NOMO-1 (cell line): ENCODE measurements around the gene LCA5.
"Not testable (repeated sequence)": the region's sequence is repeated elsewhere in the genome, so short reads cannot be mapped to it uniquely, and the experiment has no call there.

ENCODE experiments used
- DNase-seq, 2 experiments: peaks; one replicate each; lab custom pipeline; 2025; ENCODE audit not compliant: unreplicated experiment in 2 of 2; lab: John Stamatoyannopoulos, UW

LCA5 gene

DNA sequence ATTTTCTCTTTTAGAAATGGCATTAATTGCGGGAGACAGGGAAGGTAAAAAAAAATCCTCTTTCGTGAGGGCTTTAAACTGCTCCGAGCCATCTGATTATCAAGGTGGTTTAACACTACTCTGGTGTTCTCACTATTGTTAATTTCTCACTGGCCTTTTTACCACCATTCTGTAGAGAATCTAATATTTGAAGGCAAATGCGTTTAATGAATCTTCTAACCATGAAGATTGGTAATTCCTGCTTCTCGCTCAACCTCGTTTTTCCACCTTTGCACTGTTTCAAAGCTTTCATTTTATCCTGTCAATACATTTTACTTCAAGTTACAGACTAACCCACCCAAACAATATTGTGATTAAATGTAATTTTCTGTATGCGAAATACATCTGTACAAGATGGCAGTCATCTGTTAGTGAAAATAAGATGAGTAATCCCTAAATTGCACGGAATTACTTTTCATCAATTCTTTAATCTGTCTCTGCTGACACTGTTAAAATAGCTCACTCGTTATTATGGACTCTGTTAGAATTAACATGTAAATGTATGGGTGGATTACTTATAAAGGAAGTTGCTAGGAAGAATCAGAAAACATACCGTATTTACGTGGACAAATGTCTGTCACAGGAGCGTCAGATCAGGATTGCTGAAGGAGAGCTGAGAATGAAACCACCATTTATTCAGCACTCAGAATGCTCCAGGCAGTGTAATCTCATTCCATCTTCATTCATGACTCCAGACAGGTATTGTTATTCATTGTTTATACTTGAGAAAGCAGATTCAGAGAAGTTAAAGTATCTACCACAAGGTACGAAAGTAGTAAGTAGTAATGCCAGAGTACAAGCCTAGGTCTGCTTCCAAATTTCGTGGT is 1.1 kb upstream of the LCA5 start:
- DNase-seq: peak in 1 of 2 experiments; percentile 4

DNA sequence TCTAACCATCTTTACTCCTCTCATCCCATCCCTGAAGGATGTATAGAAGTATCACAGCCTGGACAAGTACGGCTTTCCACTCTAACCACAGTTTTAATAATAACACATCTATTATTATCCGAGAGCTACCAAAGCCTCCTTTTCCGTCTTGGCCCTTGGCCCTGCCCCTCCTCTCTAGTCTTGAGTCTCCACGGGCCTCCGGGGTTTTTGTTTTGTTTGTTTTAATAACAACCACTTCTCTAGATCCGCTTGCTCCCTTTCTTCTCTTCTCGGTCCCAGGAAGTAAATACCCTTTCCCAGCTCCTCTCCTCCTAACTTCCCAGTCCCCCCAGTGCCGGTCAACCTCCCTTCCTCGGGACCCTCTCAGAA is 661 bp downstream of the LCA5 start:
- DNase-seq: no peak

DNA sequence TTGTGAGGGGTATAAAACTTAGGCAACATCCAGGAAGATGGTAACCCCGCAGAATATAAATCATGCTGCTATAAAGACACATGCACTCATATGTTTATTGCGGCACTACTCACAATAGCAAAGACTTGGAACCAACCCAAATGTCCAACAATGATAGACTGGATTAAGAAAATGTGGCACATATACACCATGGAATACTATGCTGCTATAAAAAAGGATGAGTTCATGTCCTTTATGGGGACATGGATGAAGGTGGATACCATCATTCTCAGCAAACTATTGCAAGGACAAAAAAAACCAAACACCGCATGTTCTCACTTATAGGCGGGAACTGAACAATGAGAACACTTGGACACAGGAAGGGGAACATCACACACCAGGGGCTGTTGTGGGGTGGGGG is 7.7 kb downstream of the LCA5 start:
- not testable (repeated sequence) for DNase-seq

DNA sequence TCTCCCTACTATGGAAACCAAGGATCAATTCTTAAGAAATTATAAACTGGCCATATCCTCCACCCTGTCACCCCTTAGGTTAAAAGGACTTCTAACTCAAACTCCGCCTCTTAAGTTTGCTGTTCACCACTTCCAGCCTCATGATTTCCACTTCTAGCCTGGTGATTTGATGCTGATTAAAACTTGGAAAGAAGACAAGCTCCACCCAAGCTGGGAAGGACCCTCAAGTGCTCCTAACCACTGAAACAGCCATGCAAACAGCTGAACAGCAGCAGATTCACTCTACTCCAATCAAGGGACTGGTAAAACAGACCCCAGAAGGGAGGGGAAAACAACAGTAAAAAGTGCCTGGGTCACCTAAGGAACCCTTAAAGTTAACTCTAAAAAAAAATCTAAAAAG is 10.3 kb downstream of the LCA5 start:
- DNase-seq: no peak

DNA sequence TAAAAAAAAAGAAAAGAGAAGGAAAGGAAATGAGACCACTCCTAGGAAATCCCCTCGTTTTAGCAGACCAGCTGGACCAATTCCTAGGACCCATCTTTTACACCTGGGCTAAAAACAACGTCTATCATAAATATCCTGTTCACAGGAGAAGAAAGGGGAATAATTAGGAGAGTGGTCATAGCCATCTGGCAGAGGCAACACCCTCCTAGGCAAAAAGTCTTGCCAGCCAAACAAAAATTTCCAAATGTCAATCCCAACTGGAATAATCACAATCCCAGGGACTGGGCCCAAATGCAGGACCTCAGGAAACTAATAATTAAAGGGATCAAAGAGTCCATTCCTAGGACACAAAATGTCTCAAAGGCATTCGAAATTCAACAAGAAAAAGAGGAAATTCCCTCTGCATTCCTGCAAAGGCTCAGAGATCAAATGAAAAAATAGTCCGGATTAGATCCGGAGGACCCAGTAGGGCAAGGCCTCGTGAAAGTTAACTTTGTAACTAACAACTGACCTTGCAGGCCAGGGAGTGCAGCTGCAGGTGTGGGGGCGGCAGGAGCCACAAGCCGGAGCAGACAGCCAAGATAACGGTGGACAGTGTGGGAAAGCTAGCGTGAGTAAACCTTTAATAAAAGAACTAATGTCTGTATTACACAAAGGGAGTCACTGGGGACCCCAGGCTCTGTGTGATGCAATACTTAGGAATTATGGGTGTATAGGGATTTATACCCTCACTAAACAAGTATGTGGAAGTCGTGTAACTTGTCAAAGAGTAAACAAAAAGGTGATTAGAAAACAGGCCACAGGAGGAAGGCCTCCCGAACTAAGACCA is 11.7 kb downstream of the LCA5 start:
- no peak for DNase-seq

DNA sequence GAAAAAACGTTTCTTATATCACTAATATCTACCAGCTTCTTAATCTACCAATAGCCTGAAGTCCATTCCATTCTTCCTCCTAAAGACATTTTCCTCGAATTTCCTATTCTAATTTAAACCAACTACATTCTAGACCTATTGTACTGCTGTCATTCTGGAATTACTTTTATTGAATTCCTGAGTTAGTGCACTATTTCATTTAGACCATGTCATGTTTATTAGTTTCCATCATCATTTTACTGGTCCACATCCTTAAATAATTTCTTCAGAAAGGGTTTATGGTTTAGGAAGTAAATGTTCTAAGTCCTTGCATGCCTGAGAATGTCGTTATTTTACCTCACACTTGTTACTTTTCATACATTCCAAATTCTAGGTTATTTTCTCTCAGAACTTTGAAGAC is 13.2 kb downstream of the LCA5 start:
- DNase-seq: no peak

DNA sequence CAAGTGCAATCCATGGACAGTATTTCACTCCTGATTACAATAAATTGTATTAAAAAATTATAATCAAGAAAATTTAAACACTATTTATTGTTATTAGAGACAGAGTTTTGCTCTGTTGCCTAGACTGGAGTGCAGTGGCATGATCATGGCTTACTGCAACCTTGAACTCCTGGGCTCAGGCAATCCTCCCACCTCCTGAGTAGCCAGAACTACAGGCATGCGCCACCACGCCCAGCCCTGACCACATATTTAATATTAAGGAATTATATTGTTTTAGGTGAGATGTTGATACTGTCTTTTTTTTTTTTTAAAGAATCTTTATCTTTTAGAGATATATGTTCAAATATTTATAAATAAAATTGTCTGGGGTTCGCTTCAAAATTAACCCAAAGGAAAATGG is 14.6 kb downstream of the LCA5 start:
- no peak for DNase-seq

DNA sequence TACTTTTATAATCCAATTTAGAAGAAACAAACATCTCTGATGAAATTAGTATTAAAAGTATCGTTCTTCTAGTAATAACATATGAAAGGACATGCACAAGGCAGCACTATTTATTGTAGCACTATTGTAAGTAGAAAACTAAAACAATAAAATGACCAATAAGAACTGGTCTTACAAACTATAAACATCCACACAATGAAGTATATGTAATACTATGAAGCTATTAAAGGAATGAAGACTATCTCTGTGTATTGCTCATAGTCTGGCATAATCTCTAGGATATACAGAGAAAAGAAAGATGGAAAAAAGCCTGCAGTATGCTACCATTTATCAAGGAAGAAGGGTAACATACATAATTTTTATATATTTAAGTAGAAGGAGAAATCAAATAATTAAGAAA is 16.7 kb downstream of the LCA5 start:
- DNase-seq: no peak

DNA sequence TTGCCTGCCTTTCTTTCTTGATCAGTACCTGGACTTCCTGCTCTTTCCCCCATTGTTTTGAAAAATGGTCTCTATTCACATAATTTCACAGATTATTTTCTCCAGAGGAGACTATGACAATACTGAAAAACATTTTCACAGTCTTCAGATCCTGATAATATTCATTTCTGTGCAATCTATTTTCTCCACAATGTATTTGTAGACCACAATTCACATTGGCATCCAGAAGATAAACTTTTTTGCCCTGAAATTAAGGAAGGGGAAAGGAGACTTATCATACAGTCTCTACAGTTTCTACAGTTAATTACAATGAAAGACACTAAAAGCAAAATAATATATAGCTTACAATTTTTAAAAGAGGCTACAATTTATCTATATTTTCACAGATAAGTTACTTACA is 18.4 kb downstream of the LCA5 start:
- DNase-seq: no peak

DNA sequence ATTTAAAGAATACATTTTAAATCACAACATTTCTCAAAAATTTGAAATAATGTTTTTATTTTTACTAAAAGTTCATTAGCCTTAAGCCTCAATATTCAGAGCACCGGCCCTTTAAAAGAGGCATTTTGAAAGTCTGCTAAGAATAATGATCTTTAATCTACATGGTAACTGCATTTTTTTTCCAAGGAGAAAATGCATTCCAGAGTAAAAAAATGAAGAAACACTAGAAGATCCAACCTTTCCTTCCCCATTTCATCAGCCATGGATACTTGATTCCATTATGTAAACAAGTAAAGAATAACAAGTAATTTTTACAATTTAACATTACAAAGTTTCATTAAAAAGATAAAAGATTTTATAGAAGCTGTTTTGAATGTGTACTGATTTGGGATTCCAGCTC is 21.8 kb downstream of the LCA5 start:
- no peak for DNase-seq

DNA sequence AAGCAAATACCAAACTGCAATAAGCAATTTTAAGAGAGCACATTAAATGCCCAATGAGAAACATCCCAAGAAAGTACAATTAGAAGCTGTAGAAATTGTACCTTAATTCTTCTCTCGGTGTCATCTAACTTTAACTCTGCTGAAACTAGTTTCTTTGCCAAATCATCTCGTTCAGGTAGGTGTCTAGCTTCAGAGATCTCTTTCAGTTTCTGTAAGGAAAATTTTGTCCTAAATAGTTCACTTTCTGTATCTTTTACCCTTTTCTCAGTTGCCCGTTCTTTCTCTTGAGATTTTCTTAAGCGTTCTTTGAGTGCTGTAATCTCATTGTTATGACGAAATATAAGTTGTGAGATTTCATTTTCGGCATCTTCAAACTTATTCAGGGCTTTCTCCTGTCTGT is 24.1 kb downstream of the LCA5 start:
- no peak for DNase-seq

DNA sequence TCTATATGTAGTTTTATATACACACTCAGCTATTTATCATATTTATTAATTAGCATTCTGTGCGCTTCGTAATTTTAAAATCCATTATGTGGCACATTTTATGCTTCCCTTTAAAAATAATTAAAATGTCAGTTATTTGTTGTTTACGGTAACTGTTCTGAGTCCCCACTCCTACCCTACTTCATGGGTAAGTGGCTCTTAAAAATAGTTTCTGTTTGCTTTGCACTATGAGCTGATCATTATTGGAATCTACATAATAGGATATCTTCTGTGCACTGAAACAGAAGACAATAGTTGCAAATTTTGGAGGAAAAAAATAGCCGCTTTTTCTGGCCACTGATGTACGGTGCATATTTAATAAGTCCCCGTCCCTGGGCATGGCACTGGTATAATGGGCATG is 25.2 kb downstream of the LCA5 start:
- no peak for DNase-seq

DNA sequence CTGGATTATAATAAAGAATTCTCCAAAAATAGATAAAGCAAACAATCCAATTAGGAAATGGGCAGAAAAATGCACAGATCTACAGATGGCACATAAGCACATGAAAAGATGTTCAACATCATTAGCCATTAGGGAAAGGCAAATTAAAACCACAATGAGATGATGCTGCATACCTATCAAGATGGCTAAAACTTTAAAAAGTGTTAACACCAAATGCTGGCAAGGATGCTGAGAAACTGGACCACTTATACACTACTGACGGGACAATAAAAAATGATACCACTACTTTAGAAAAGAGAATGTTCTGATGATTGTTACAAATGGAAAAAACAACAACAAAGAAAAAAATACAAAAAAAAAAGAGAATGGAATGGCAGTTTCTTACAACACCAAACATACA is 26.5 kb downstream of the LCA5 start:
- DNase-seq: no peak

DNA sequence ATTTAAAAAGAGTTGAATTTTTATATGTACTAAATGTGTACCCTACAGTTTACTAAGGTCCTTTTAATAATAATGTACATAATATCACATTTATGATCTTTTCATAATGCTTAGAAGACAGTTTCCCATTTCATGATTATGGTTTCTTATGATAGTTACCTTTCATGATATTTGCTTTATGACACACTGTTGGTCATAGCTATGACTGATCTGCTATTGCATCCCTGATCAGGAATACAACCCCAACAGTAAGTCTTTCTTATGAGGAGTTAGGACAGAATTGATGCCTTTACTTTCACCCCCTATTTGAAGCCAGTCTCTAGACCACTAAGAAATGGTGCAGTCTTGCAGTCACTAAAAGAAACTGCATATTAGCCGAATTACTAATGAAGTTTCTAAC is 31.0 kb downstream of the LCA5 start:
- DNase-seq: no peak

DNA sequence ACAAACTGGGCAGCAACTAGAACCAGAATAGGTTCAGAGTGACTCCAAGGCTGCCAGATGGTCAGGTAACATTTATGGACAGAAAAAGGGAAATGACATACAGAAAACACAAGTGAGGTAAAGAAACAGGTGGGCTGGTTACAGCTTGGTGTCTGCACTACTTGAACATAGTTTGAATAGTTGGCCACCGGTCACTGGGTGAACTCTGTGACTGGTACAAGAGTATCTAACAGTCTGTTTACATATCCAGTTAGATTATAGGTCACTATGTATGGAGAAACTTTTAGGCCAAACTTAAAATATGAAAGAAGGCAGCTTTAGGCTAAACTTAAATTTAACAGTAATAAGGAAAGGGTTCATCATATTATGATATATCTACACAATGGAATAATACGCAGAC is 32.9 kb downstream of the LCA5 start:
- no peak for DNase-seq

DNA sequence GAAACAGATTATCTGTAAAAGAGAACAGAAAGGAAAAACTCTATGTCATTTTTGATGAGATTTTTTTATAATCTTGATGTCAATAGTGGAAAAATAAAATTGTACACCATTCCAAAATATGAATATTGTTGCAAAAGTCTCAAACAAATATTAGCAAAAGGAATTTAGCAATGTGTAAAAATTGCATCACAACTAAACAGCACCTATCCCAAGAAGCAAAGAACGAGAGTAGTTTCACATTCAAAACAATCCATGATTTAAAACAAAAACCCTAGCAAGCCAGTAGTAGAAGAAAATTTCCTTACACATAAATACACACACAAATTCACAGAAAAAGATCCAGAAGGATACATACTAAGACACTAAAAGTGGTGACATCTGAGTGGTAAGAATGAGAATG is 38.4 kb downstream of the LCA5 start:
- no peak for DNase-seq

DNA sequence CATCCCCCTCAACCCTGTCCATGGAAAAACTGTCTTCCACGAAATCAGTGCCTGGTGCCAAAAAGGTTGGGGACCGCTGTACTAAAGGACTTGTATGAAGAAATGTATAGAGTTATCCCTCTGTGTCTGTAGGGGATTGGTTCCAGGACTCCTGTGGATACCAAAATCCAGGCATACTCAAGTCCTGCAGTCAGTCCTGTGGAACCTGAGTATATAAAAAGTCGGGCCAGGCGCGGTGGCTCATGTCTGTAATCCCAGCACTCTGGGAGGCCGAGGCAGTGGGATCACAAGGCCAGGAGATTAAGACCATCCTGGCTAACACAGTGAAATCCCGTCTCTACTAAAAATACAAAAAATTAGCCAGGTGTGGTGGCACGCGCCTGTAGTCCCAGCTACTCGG is 42.0 kb downstream of the LCA5 start:
- DNase-seq: no peak

DNA sequence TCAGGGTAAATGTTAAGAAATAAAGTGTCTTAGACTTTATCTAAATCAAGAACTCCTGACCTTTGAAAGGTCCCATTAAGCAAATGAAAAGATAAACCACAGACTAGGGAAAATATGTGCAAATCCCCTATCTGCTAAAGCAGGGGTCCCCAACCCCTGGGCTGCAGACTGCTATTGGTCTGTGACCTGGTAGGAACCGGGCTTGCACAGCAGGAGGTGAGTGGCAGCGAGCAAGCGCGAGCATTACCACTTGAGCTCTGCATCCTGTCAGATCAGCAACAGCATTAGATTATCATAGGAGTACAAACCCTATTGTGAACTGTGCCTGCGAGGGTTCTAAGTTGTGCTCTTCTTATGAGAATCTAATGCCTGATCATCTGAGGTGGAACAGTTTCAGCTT is 42.4 kb downstream of the LCA5 start:
- DNase-seq: no peak

DNA sequence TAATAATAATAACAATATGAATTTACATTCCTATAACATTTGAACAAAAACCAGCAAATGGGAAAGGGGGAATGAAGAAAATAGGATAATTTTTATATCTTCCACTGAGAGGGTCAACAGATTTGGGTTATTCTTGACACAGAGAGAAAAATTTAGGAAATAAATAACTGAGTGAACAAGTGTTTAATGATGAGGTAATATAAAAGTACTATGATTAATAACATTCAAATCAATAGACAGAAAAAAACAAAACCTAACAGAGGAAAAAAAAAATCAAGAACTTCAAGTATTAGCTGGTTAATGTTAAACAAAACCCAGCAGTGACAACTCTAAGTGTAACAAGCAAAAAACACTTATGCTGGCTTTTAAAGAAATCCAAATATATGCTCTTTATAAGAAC is 66.5 kb downstream of the LCA5 start:
- DNase-seq: no peak

DNA sequence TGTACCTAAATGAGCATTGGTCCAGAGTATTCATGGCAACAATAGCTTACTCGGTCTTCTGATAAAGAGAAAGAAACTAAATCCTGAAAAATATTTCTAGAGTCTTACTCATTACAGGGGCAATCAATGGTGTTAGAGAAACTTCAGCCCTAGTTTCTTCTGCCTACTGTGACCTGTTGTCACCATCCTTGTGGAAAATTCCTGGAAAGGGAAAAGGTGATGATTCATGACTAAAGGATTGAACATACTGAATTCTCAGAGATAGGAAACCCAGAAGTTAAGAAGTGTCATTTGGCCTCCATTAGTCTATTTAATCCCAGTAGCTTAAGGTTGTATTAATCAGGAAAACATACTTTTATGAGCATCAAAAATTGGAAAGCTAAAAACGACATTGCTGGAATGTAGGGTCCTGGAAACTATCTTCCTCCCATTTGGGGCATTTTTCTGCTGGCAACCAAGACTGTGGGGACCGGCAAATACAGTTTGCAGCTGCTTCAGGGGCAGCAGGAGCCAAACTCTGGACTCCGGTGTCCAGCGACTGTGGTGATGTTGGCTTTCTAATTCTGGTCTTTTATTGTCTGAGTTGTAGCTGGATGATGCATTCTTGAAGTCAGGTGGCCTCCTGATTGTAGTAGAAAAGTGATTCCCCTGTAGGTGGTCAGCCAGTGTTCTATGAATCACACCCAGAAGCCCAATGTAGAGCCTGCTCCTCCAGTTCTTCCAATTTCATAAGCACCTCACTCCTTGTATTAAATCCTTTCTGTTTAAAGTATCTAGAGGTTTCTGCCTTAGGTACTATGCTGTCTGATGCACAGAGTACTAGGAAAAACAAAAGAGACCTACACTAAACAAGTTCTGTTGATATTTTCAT is 67.6 kb downstream of the LCA5 start:
- DNase-seq: no peak

DNA sequence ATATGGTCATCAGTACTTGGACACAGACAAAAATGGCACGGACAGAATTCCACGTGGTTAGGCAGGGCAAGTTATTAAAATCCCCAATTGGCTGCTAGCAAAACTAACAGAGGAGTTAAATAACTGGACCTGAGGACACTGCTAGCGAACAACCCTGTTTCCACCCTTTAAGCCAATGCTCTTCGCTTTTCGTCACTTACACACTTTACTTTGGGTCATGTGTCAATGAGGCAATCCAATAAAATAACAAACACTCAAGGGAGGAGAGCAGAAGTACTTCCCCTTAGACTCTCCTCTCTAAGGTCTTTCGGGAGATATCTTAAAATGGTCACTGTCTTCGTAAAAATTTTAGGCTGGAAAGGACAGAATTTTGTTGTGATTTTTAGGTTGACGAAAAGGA is 68.6 kb downstream of the LCA5 start:
- DNase-seq: peak in 1 of 2 experiments; percentile 49
